A172 (cell line): ENCODE measurements around the gene LTBP4. TPM values are rescaled to one million over a fixed set of nuclear protein-coding genes. Genes with fewer than 3 reads are reported as not detected.

Source experiments
- DNase-seq: peaks from one replicate; pipeline ENCODE4 v3.0.0-alpha.2; 2015; ENCODE audit warnings: low spot score
- total RNA-seq: library from RNA; depleted of rRNA; stranded (reverse); fragments of >200 nt; shearing (Covaris generic); gene quantifications from 2 replicates; pipeline ENCODE4 v1.2.3, GENCODE V29; 2014

LTBP4 gene
- total RNA-seq, 1 experiment from 2014 or later: 13.9 TPM

DNA sequence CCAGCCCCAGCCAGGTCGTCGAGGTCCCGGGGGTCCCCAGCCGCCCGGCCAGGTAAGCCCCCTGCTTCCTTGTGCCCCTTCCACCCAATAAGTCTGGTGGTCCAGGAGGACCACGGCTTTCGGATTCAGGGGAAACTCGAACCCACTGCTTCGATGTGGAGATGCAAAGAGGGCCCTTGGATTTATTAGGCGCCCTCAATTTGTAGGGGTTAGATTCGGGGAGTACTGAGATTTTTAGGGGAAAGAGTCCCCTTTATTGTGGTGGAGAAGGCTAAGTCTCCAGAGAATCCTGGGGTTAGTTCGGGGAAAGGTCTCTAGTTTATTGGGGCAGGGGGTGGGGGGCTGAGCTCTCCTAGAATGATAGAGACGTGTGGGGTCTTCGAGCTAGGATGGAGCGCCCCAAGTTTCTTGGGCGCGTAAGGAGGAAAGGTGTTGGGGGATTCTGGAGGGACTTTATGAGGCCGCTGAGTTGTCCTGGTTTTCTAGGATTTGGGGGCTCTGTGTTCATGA, 3.8 kb upstream of the LTBP4 start:
- DNase-seq: no peak

DNA sequence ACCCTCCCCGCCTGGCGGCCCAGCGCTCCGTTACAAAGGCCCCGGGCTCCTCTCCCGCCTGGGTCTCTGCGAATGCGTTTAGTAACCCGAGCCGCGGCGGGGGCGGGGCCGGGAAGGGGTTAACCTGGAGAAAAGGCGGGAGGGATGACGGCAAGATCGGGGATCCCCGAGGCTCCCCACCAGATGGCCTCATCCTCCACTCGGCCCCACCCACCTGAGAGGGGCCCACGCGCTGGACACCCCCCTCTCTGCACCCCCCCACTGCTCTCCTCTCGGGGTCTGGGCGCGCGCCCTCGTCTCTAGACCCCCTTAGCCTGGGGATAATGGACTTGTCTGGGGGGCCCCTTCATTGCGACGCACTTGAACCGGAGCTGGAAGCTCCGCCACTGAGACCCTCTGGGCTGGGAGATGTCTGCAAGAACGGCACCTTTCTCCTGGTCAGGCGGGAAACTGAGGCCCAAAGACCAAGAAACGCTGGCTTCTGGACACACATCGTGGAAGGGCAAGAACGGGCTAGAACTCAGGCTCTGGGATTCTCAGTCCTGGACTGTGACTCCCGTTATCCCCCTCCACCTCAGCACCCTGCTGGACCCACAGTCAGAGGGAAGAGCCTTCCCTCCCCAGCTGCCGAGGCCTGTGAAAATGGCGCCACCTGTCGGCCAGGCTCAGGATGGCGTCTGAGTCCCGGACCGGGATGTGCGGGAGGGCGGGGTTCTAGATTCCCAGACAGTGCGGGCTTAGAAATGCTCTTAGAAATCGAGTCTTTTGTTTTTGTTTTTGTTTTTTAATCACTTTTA, 2.9 kb upstream of the LTBP4 start:
- DNase-seq: peak; percentile 82

DNA sequence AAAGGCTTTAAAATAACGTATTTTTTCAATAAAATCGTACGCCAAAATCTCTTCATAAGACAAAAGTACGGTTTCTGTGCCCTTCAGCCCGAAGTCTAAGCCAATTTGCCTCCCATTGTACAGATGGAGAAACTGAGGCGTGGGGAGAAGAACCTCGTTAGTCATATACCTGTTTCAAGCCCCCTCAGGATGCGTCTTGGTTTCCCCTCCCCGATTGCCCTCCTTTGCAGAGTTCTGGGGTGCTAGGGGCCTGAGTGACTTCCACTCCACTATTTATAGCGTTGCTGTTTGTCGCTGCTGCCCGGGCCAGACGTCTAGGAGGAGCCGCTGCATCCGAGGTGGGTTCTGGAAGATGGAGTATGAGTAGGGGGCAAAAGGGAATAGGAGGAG, 2.3 kb upstream of the LTBP4 start:
- no peak for DNase-seq

DNA sequence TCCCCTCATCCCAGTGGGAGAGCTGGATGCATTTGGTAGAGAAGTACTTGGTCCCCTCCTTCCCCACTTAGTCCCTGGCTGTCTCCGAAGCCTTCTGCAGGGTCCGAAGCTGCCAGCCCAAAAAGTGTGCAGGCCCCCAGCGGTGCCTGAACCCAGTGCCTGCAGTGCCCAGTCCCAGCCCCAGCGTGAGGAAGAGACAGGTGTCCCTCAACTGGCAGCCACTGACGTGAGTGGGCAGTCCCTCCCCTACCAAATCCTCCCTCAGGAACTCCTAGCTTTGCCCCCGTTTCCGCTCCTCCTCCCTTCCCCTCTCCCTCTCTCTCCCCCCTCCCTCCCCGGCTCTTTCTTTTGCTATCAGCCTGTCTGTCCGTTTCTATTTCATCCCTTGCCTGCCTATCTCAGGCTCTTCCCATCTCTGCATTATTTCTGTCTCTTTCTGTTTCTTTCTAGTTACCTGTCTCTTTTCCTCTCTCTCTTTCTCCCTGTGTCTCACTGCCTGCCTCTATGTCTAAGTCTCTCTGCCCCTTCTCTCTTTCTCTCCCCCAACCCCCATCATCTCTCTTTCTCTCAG, 1.8 kb upstream of the LTBP4 start:
- no peak for DNase-seq

DNA sequence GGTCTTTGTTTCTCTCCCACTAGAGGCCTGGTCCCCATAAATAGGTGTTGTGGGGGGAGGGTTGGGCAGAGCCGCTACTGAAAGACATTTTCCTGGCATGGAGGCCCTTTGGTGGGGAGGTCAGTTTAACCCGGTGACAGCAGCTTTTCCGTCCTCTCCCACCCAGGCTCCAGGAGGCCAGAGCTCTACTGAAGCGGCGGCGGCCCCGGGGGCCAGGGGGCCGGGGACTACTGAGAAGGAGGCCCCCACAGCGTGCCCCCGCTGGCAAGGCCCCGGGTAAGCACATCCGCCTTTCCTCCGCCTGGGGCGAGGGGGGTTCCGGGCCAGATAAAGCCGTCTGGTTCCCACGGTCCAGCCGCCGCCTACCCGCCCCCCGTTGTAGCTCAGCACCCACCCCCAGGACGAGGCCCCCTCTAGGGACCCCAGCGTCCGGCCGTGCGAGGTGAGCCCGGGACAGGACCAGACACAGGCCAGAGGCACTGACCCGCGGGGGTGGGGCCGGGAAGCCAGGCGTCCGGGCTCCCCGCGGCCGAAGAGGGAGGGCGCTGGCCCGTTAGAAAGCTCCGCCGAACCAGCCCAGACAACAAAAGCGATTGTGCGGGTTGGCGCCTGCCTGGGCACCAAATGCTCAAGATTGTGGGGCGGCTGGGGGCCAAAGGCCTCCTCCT, 1.1 kb upstream of the LTBP4 start:
- no peak for DNase-seq

DNA sequence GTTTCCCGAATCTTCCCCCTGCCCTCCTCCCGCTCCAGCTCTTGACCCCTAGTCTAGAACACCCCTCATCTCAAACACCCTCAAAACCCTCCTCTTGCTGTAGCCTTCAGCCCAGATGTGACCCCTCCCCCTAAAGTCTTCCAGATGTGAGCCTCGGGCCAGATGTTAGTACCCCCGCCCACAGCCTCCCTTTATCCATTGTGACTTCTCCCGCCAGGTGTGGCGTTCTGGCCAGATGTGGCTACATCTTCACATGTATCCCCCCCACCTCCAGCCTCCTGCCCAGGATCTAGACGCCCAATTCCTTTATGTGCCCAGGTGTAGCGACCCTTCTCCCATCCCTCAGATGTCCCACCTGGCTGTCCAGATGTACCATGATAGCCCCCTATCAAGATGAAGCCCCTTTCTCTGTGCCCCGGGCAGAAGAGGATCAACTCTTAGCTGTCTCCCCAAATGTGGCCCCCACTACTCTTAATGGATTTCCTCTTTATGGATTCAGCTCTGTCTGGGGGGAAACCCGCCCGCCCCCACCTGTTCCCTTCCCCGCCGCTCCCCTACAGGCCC, 517 bp upstream of the LTBP4 start:
- no peak for DNase-seq

DNA sequence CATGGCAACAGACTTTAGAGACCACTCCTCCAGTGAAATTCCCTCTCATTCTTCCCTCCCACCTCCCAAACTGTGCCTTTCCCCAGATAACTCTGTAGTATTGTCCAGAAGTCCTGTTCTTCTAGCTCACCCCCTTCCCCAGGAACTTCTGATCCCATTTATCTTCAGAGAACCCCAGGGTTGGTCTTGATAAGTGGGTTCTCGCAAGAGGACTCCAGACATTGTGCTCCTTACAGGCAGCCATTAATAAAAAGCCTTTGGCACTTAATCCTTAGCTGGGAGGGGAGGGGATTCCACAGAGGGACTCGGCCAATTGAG, 1.9 kb downstream of the LTBP4 start:
- DNase-seq: no peak

DNA sequence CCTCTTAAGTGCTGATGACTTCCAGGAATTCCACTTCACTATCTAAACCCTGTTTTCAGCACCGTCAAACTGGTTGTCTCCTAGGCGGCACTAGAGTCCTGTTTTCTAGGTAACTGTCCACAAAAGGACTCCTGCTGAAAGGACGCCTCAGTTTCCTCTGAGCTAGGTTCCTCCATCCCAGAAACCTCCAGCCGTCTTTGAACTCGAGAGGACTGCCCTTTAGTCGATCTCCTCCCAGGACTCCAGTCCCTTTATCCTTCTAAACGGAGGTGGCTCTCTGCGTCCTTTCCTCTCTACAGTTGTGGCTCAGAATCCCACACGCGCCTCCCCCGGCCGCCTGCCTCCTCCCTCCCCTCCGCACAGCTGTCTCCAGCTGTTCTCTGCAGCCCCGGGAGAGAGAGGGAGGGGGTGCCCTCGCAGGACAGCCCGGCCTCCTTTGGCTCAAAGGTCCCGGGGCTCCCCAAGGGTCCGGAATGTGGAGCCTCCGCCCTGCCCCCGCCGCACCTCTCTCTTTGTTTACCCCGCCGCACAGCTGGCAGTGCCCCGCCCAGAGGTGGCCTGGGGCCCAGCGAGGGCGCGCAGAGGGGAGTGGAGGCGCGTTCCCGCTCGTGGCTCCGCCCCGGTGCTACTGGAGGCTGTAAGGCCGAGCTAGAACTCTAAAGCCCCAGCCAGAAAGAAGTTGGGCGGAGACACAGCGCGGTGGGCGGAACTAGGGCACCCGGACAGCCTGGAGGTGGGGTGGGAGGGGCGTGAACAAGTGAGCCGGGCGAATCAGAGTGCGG, 2.4 kb downstream of the LTBP4 start:
- peak; percentile 97 for DNase-seq

DNA sequence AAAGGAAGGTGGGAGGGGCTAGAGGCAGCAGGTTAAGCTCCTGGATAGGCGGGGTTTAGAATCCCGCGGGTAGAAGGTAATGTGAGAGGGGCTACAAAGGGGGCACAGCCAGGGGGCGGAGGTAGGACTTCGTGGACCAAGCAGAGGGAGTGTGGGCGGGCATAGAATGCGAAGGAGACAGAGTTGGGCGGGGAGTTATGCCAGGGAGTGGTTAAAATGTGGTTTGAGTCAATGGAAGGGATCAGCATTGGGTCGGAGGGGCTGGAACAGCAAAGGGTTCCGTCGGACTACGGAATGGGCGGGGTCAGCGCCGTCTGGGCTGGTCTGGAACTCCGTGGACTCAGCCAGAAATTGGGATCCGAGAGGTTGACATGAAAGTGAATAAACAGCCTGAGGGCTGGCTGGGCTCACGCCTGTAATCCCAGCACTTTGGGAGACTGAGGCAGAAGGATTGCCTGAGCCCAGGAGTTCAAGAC, 3.0 kb downstream of the LTBP4 start:
- DNase-seq: no peak

DNA sequence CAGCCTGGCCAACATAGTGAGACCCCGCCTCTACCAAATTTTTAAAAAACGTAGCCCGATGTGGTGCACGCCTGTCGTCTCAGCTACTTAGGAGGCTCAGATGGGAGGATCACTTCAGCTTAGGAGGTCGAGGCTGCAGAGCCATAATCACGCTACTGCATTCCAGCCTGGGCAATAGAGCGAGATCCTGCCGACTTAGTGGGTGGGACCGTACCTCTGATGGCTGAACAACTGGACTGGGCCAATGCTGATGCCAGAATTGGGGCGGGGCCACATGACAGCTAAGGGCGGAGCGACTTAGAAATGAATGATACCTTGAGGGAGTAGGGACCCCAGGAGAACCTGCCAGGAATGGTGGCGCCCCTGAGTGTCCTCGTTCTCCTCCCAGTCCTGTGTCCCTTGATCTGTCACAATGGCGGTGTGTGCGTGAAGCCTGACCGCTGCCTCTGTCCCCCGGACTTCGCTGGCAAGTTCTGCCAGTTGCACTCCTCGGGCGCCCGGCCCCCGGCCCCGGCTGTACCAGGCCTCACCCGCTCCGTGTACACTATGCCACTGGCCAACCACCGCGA, 3.6 kb downstream of the LTBP4 start:
- DNase-seq: no peak

DNA sequence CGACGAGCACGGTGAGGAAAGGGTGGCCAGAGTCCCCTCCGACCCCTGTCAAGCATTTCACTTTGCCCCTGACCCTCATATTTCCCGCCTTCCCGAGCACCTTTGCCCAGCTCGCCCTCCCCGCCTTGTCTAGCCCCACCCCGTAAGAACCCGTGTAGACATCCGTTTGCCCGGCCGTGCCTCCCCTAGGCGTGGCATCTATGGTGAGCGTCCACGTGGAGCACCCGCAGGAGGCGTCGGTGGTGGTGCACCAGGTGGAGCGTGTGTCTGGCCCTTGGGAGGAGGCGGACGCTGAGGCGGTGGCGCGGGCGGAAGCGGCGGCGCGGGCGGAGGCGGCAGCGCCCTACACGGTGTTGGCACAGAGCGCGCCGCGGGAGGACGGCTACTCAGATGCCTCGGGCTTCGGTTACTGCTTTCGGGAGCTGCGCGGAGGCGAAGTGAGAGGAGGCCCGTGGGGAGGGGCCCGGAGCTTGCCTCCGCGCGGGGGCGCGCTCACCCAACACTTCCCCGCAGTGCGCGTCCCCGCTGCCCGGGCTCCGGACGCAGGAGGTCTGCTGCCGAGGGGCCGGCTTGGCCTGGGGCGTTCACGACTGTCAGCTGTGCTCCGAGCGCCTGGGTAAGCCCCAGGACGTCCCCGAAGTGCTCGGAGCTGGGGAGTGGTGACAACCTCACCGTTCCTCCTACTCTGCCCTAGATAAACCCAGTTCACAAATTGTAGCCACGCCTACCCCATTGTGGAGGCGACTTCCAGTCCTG, 4.2 kb downstream of the LTBP4 start:
- peak; percentile 82 for DNase-seq

DNA sequence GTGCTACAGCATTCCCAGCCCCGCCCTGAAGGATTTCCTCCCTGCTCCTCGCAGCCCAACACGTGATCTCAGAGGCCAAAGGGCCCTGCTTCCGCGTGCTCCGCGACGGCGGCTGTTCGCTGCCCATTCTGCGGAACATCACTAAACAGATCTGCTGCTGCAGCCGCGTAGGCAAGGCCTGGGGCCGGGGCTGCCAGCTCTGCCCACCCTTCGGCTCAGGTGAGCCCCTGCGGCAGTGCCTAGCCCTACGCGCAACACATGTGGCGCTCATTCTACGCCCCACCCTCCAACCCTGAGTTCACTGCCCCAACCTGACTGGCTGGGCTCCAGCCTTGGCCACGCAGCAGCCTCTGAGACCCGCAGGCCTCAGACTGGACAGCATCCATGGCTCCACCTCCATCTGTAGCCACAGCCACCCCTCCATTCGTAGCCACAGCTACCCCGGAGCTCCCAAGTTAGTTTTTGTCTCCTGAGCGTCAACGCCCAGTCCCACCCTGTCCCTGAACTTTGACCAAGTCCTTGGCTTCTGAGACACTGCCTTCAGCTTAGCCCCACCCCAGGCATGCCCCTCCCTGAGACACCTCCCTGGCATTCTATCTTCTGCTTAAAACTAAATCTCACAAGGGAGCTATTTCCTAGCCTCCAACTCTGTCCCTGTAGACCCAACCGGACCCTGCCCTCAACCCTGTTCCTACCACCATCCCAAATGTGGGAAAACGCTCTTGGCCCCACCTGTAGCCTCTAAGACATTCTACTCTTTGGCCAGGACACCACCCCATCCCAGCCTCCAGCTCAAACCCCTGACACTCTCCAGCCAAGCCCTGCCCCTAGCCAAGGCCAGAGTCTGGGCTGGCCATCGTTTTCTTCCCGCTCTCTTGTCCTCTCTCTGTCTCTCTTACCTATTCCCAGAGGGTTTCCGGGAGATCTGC, 6.4 kb downstream of the LTBP4 start:
- DNase-seq: no peak

DNA sequence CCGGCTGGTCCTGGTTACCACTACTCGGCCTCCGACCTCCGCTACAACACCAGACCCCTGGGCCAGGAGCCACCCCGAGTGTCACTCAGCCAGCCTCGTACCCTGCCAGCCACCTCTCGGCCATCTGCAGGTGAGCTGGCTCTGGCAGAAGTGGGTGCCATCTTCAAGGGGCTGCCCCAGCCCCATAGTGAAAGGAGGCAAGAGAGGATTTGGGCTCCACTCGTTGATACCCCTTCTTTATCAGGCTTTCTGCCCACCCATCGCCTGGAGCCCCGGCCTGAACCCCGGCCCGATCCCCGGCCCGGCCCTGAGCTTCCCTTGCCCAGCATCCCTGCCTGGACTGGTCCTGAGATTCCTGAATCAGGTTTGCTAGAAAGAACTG, 7.1 kb downstream of the LTBP4 start:
- DNase-seq: no peak

DNA sequence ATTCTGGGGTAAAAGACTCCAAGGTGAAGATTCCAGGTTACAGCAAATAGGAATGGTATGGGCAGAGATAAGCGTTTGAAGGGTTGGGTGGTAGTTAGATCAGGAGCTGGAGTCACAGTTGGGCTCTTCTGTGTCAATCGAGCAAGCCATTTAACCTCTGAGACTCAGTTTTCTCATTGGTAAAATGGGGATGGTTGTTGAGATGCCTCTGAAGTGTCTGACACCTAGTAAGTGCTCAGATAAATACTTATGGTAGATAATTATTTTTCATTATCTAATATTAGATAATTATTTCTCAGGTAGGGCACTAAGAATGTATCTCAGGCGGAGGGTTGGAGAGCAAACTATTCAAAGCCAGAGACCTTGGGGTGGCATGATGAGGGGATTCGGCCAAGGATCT, 7.8 kb downstream of the LTBP4 start:
- no peak for DNase-seq

DNA sequence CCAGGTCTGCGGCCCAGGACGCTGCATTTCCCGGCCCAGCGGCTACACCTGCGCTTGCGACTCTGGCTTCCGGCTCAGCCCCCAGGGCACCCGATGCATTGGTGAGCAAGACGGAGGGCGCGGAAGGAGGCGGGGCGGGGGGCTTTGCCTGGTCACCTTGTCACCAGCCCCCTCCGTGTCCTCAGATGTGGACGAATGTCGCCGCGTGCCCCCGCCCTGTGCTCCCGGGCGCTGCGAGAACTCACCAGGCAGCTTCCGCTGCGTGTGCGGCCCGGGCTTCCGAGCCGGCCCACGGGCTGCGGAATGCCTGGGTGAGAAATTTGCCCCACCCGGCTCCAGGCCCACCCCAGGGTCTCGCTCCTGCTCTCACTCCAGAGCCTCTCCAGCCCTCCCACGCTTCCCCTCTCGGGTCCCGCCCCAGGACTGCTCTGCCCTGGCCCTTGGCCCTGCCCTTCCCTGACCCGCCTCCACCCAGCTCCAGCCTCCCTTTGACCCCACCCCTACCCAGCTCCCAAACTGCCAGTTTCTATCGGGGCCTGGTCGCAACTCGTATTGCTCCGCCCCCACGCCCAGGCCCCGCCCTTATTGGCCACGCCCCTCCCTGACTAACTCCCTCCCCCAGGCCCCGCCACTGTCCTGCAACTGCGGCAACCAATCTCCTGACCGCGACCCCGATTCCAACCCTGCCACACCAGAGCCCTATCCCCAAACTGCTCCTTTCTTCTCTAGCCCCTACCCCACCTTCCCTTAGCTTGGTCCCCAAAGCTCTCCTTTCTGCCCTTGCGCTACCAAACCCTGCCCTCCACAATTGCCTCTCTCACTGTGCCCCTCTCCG, 8.6 kb downstream of the LTBP4 start:
- peak; percentile 78 for DNase-seq

DNA sequence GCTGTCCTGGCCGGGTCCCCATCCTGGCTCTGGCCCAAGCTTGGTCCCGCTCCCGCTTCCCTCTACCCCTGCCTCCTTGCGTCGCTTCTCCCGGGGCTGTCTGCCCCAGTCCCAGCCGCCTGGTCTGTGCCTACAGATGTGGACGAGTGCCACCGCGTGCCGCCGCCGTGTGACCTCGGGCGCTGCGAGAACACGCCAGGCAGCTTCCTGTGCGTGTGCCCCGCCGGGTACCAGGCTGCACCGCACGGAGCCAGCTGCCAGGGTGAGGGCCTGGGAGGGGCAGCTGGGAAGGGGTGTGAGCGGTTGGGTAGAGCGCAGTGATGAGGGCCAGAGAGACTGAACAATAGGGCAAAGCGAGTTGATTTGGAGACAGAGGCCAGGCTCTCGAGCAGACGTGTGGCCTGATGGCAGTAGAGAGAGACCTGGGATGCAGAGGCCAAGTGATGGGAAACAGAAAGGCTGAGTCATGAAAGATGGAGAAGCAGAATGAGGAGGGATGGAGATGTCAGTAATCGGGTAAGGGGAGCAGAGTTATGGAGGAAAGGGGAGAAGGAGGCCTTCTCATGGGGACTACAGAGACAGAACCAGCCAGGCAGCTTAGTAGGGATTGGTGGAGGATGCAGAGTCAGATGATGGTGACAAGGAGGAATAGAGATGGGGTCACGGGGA, 9.4 kb downstream of the LTBP4 start:
- DNase-seq: no peak

DNA sequence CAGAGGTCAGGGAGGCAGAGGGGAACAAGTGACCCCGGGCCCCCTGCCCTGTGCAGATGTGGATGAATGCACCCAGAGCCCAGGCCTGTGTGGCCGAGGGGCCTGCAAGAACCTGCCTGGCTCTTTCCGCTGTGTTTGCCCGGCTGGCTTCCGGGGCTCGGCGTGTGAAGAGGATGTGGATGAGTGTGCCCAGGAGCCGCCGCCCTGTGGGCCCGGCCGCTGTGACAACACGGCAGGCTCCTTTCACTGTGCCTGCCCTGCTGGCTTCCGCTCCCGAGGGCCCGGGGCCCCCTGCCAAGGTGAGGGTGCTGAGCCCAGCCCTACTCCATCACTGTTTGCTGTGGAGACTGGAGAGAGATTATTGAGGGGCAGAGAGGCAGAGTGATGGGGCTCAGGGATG, 9.9 kb downstream of the LTBP4 start:
- DNase-seq: no peak
